Hepatocyte (in vitro differentiated cells): ENCODE results near the gene ZNF467. TPM values are rescaled to one million over a fixed set of nuclear protein-coding genes. Genes with fewer than 3 reads are reported as not detected.

Source experiments
- DNase-seq: peaks from one replicate; pipeline ENCODE4 v3.0.0-alpha.2; 2016; ENCODE audit warnings: low spot score
- H2AFZ ChIP-seq: fragments of 200-600 bp; sonication (generic); 2 replicates; pipeline ENCODE4 v1.6.0; 2016; ENCODE audit warnings: antibody characterized with exemption, mild to moderate bottlenecking
- H3K27ac ChIP-seq: fragments of 200-600 bp; sonication (generic); 2 replicates; pipeline ENCODE4 v1.5.1; 2016; ENCODE audit warnings: mild to moderate bottlenecking
- H3K27me3 ChIP-seq: fragments of 200-600 bp; sonication (generic); 2 replicates; pipeline ENCODE4 v1.6.1; 2016
- H3K36me3 ChIP-seq: fragments of 200-600 bp; sonication (generic); replicated peaks from 2 replicates; pipeline ENCODE4 v1.5.1; 2016; ENCODE audit warnings: low read depth; ENCODE audit not compliant: insufficient read depth
- H3K4me1 ChIP-seq: fragments of 200-600 bp; sonication (generic); 2 replicates; pipeline ENCODE4 v1.5.1; 2016; ENCODE audit warnings: mild to moderate bottlenecking, moderate library complexity; ENCODE audit not compliant: insufficient read depth
- H3K4me2 ChIP-seq: fragments of 200-600 bp; sonication (generic); 2 replicates; pipeline ENCODE4 v1.6.0; 2016
- H3K4me3 ChIP-seq: fragments of 200-600 bp; sonication (generic); 2 replicates; pipeline ENCODE4 v1.5.1; 2016; ENCODE audit warnings: mild to moderate bottlenecking
- H3K79me2 ChIP-seq: fragments of 200-600 bp; sonication (generic); 2 replicates; pipeline ENCODE4 v1.6.0; 2017; ENCODE audit warnings: mild to moderate bottlenecking
- H3K9me2 ChIP-seq: fragments of 200-600 bp; sonication (generic); replicated peaks from 2 replicates; pipeline ENCODE4 v1.6.0; 2017; ENCODE audit warnings: mild to moderate bottlenecking; ENCODE audit not compliant: insufficient read depth
- H3K9me3 ChIP-seq: fragments of 200-600 bp; sonication (generic); 2 replicates; pipeline ENCODE4 v1.5.1; 2016; ENCODE audit warnings: low read depth, mild to moderate bottlenecking
- H4K20me1 ChIP-seq: fragments of 200-600 bp; sonication (generic); 2 replicates; pipeline ENCODE4 v1.6.0; 2016; ENCODE audit warnings: mild to moderate bottlenecking; ENCODE audit not compliant: insufficient read depth, poor library complexity, severe bottlenecking
- EZH2 ChIP-seq: fragments of 200-600 bp; sonication (generic); IDR thresholded peaks from 2 replicates; pipeline ENCODE4 v1.6.1; 2016; ENCODE audit warnings: antibody characterized with exemption, mild to moderate bottlenecking, borderline replicate concordance
- EZH2phosphoT487 ChIP-seq: fragments of 200-600 bp; sonication (generic); IDR thresholded peaks from one replicate; pipeline ENCODE4 v1.6.1; 2018; ENCODE audit warnings: antibody characterized with exemption, mild to moderate bottlenecking, low read depth, moderate library complexity; ENCODE audit not compliant: unreplicated experiment, severe bottlenecking
- WGBS: methylation state at CpG from one replicate; pipeline ENCODE4 v1.1.6; 2016; ENCODE audit warnings: low lambda C conversion rate; ENCODE audit errors: missing lambda C conversion rate; 5-methylcytosine and 5-hydroxymethylcytosine counted together
- polyA plus RNA-seq: library from polyadenylated mRNA; unstranded; fragments of >200 nt; fragmentation: Nextera tagmentation; extraction: Ambion mirVana; gene quantifications from 2 replicates; pipeline ENCODE4 v1.2.1, GENCODE V29; 2016
- total RNA-seq: library from RNA; depleted of rRNA; stranded (reverse); fragments of >200 nt; gene quantifications from 2 replicates; pipeline ENCODE4 v1.2.3, GENCODE V29; 2014
- TF ChIP-seq, protein P1 (sequence below): fragments of 200-600 bp; sonication (generic); IDR thresholded peaks from 2 replicates; pipeline ENCODE4 v1.5.1; 2016; ENCODE audit warnings: antibody characterized with exemption, mild to moderate bottlenecking; ENCODE audit not compliant: poor library complexity

ZNF467 gene
- total and polyA plus RNA-seq, 2 experiments from 2014 or later = 7.8 to 15.6 TPM

DNA sequence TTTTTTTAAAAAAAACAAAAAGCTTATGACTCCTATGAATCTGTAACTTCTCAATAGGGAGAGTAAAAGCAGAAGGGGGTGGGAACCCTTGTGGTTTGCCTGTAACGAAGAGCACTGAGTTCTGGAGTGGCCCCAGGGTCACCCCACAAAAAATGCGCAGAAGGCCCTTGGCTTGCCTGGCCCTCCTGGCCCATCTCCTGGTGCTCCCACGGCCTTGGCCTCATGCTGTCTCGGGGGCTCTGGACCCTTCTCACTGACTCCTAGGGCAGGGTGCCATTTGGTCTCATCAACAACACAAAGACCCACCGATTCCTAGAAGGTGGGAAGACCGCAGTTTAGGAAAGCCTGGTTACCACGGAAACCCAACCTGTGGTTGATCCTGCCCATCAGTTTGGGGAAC is 40.8 kb downstream of the ZNF467 start:
- no peak for DNase-seq

DNA sequence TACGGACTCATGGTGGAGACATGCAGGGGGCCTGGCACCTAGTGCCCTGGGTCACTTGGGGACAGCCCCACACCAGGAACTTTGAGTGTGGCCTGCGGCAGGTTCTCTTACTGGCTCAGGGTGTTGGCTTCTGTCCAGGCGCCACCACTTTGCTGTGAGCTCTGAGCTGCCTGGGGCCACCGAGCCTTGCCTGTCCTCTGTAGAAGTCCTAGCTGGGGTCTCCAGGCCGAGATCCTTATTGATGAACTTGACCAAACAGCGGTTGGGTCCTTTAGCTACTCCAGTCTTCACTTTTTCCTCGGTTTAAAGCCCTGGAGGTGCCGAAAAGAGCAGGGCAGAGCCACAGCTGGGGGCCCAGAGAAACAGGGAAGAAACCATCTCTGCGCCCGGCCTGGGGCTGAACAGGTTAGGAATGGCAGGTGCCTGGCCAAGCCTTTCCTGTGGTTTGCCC is 41.3 kb downstream of the ZNF467 start:
- Histone ChIP-seq H3K4me3 (no peak overlapping the region), H3K36me3 (no peaks in the 10 kb centered on the region), H3K27me3 (peaks cover 1% of the 10 kb centered on the region), H3K9me2 (no peaks in the 10 kb centered on the region), H2AFZ (no peak overlapping the region), H3K4me1 (no peaks in the 10 kb centered on the region), H3K27ac (no peak overlapping the region), H4K20me1 (no peaks in the 10 kb centered on the region), H3K9me3 (no peaks in the 10 kb centered on the region), H3K79me2 (no peaks in the 10 kb centered on the region), H3K4me2 (no peak overlapping the region)
- WGBS = 98% methylated on average over 10 of the region's 10 CpGs
- TF ChIP-seq, protein P1, sequence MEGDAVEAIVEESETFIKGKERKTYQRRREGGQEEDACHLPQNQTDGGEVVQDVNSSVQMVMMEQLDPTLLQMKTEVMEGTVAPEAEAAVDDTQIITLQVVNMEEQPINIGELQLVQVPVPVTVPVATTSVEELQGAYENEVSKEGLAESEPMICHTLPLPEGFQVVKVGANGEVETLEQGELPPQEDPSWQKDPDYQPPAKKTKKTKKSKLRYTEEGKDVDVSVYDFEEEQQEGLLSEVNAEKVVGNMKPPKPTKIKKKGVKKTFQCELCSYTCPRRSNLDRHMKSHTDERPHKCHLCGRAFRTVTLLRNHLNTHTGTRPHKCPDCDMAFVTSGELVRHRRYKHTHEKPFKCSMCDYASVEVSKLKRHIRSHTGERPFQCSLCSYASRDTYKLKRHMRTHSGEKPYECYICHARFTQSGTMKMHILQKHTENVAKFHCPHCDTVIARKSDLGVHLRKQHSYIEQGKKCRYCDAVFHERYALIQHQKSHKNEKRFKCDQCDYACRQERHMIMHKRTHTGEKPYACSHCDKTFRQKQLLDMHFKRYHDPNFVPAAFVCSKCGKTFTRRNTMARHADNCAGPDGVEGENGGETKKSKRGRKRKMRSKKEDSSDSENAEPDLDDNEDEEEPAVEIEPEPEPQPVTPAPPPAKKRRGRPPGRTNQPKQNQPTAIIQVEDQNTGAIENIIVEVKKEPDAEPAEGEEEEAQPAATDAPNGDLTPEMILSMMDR = no peak
- TF ChIP-seq EZH2 (no peak), EZH2phosphoT487 (no peak)
- DNase-seq = no peak

More for the DNA sequence above, 40.8 kb downstream of the ZNF467 start:
- Histone ChIP-seq H3K27ac (no peak overlapping the region), H3K9me2 (no peaks in the 10 kb centered on the region), H3K9me3 (no peaks in the 10 kb centered on the region), H3K36me3 (no peaks in the 10 kb centered on the region), H4K20me1 (no peaks in the 10 kb centered on the region), H3K4me2 (no peak overlapping the region), H3K79me2 (no peaks in the 10 kb centered on the region), H3K27me3 (peaks cover 3% of the 10 kb centered on the region), H3K4me3 (no peak overlapping the region), H3K4me1 (no peaks in the 10 kb centered on the region), H2AFZ (no peak overlapping the region)
- no peak for TF ChIP-seq EZH2phosphoT487
- TF ChIP-seq, protein P1 = no peak
- no peak for TF ChIP-seq EZH2
- 96% methylated on average over 7 of the region's 7 CpGs for WGBS

DNA sequence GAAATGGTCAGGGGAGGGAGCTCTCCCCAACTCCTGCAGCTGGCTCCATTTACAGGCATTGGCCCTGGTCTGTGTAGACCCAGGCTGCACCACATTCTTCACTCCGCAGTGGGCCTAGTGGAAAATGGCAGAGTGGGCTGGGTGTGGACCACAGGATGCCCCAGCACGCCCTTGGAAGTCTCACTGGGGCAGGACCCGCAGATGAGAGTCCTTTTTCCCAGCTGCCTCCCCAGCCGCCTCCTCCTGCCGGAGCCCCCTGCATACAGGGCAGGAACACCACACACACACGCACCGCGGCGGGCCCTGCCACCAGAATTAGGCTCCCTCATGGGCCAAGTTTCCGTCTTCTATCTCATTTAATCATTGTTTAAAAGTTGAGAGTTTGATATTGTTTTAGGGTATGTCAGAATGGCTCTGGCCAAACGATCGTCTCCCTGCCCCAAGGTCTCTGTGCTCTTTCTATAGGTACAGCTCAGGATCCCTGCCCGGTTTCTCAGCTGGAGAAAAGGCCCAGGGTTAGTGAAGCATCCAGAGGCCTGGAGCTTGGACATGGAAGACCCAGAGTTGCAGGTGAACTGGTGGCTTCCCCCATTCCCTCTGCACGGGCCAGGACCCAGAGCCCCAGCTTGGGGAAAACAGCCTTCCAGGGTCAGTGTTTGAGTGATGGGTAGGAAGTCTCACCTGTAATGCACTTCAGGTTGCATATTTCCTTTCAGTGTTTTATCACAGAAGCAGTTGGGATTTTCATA is 42.0 kb downstream of the ZNF467 start:
- no peaks in the 10 kb centered on the region for H3K27me3 ChIP-seq
- no peak for TF ChIP-seq EZH2phosphoT487
- TF ChIP-seq, protein P1 = no peak
- no peak for TF ChIP-seq EZH2
- H4K20me1 ChIP-seq = no peaks in the 10 kb centered on the region
- WGBS = 98% methylated on average over 14 of the region's 14 CpGs
- H3K9me2 ChIP-seq = no peaks in the 10 kb centered on the region
- no peak overlapping the region for H3K27ac ChIP-seq
- no peak overlapping the region for H3K4me3 ChIP-seq
- no peaks in the 10 kb centered on the region for H3K4me1 ChIP-seq
- DNase-seq = no peak
- no peaks in the 10 kb centered on the region for H3K79me2 ChIP-seq
- no peaks in the 10 kb centered on the region for H3K36me3 ChIP-seq
- H2AFZ ChIP-seq = no peak overlapping the region
- no peak overlapping the region for H3K4me2 ChIP-seq
- H3K9me3 ChIP-seq = no peaks in the 10 kb centered on the region
